K562 (cell line): ENCODE measurements around the gene ROR2. TPM values are rescaled to one million over a fixed set of nuclear protein-coding genes. Genes with fewer than 3 reads are reported as not detected.

Experiments used
- ATF7 ChIP-seq: fragments of 450-650 bp; IDR thresholded peaks from 2 replicates; pipeline ENCODE4 v1.7.1; 2014; ENCODE audit warnings: mild to moderate bottlenecking, moderate library complexity
- CHCHD3 ChIP-seq: fragments of 250-450 bp; sonication (Bioruptor Pico); IDR thresholded peaks from 2 replicates; pipeline ENCODE4 v2.1.2; 2022; ENCODE audit warnings: mild to moderate bottlenecking
- CTCF ChIP-seq, 3 experiments: IDR thresholded peaks in 2 of 3; conservative IDR thresholded peaks in 1 of 3; 2 replicates each; pipeline ENCODE4 v1.5.1; 2011 to 2012; ENCODE audit warnings: low read length in 3 of 3, mild to moderate bottlenecking in 3 of 3, control low read depth in 2 of 3, improper control_type of control experiment in 1 of 3, inconsistent platforms in 1 of 3, low read depth in 1 of 3, mixed read lengths in 1 of 3, moderate library complexity in 1 of 3; ENCODE audit not compliant: insufficient read depth in 2 of 3
- DACH1 ChIP-seq: fragments of 450-650 bp; IDR thresholded peaks from 2 replicates; pipeline ENCODE4 v1.6.1; 2018; ENCODE audit not compliant: partially characterized antibody
- ESRRA ChIP-seq: fragments of 450-650 bp; IDR thresholded peaks from 2 replicates; pipeline ENCODE4 v1.6.1; 2014; ENCODE audit warnings: low read depth, mild to moderate bottlenecking, moderate library complexity, borderline replicate concordance
- ETV1 ChIP-seq: fragments of 450-650 bp; conservative IDR thresholded peaks from 2 replicates; pipeline ENCODE4 v1.6.1; 2016; ENCODE audit warnings: missing genetic modification characterization, control low read depth, low read depth, missing compliant biosample characterization
- FOXO4 ChIP-seq: fragments of 450-650 bp; formaldehyde crosslinking; IDR thresholded peaks from 2 replicates; pipeline ENCODE4 v1.4.0; 2020; ENCODE audit warnings: mild to moderate bottlenecking, moderate library complexity
- GTF2F1 ChIP-seq: IDR thresholded peaks from 2 replicates; pipeline ENCODE4 v1.6.1; 2011; ENCODE audit warnings: low read depth, low read length, improper control_type of control experiment
- HBP1 ChIP-seq: fragments of 450-650 bp; formaldehyde crosslinking; IDR thresholded peaks from 2 replicates; pipeline ENCODE4 v1.4.0; 2022; ENCODE audit warnings: missing genetic modification characterization
- HLTF ChIP-seq: fragments of 450-650 bp; IDR thresholded peaks from 2 replicates; pipeline ENCODE4 v1.6.1; 2016
- HNRNPLL ChIP-seq: fragments of 200-400 bp; formaldehyde crosslinking; IDR thresholded peaks from 2 replicates; pipeline ENCODE4 v1.6.1; 2017; ENCODE audit warnings: low read length, low read depth, mild to moderate bottlenecking; ENCODE audit not compliant: poor library complexity, severe bottlenecking
- MTF1 ChIP-seq: fragments of 250-450 bp; sonication (Bioruptor Pico); IDR thresholded peaks from 2 replicates; pipeline ENCODE4 v1.9.0; 2021; ENCODE audit warnings: moderate library complexity, mild to moderate bottlenecking, inconsistent platforms, borderline replicate concordance
- NR2C2 ChIP-seq, 2 experiments: fragments of 200-800 bp in 1 of 2; sonication (Bioruptor generic) in 1 of 2; sonication (generic) in 1 of 2; formaldehyde crosslinking in 1 of 2; IDR thresholded peaks; 2 replicates each; pipeline versions ENCODE4 v1.6.1 to v1.8.0; 2016 to 2022; ENCODE audit warnings: mild to moderate bottlenecking in 1 of 2, missing compliant biosample characterization in 1 of 2, missing genetic modification characterization in 1 of 2, missing genetic modification reagents in 1 of 2
- OTX1 ChIP-seq: fragments of 450-650 bp; formaldehyde crosslinking; IDR thresholded peaks from 2 replicates; pipeline ENCODE4 v1.4.0; 2022; ENCODE audit warnings: mild to moderate bottlenecking
- SNRNP70 ChIP-seq: fragments of 200-400 bp; formaldehyde crosslinking; optimal IDR thresholded peaks from 2 replicates; pipeline ENCODE3; 2017; ENCODE audit warnings: low read depth, low read length
- XRCC5 ChIP-seq: fragments of 200-400 bp; formaldehyde crosslinking; IDR thresholded peaks from 2 replicates; pipeline ENCODE4 v1.6.1; 2017; ENCODE audit warnings: low read depth, mild to moderate bottlenecking, low read length
- ZBTB7A ChIP-seq: IDR thresholded peaks from 2 replicates; pipeline ENCODE4 v1.6.1; 2011; ENCODE audit warnings: low read depth, mild to moderate bottlenecking, low read length, moderate library complexity, borderline replicate concordance; ENCODE audit not compliant: control insufficient read depth
- ZFX ChIP-seq: sonication (generic); formaldehyde crosslinking; IDR thresholded peaks from 2 replicates; pipeline ENCODE4 v1.8.0; 2022; ENCODE audit warnings: mild to moderate bottlenecking, missing genetic modification reagents, moderate library complexity
- ZKSCAN1 ChIP-seq: fragments of 150-350 bp; IDR thresholded peaks from 2 replicates; pipeline ENCODE4 v1.6.1; 2016; ENCODE audit warnings: low read depth, low read length
- ZNF143 ChIP-seq: sonication (generic); formaldehyde crosslinking; IDR thresholded peaks from 2 replicates; pipeline ENCODE4 v1.9.0; 2022; ENCODE audit warnings: mild to moderate bottlenecking, missing genetic modification reagents
- ZNF586 ChIP-seq: fragments of 450-650 bp; formaldehyde crosslinking; conservative IDR thresholded peaks from 2 replicates; pipeline ENCODE4 v1.4.0; 2020; ENCODE audit warnings: mild to moderate bottlenecking, moderate library complexity
- polyA plus RNA-seq, 8 experiments: library from polyadenylated mRNA; depleted of rRNA in 4 of 8; stranded (reverse) in 5 of 8; unstranded in 3 of 8; fragments of >200 nt; fragmentation: Nextera tagmentation in 2 of 8; fragmentation: Illumina TruSeq in 1 of 8; extraction: Ambion mirVana in 2 of 8; extraction: Trizol in 1 of 8; gene quantifications; 2 replicates each; pipeline versions ENCODE4 v1.2.1 to v1.2.3, GENCODE V29; 2011 to 2014; ENCODE audit warnings: inconsistent platforms in 1 of 8, missing spikeins in 1 of 8
- total RNA-seq, 7 experiments: library from RNA; depleted of rRNA in 6 of 7; stranded (reverse); fragments of >200 nt in 6 of 7; fragmentation: Illumina TruSeq in 2 of 7; extraction: Trizol in 2 of 7; gene quantifications; 2 replicates each; pipeline versions ENCODE4 v1.2.1 to v1.2.3, GENCODE V29; 2011 to 2021; ENCODE audit warnings: low replicate concordance in 1 of 7

ROR2 gene
- total and polyA plus RNA-seq, 9 of the 15 experiments (the other 6 are each of a cell fraction or from before 2014, with no cell fraction given) = 5.6 to 33.8 (median 15.3) TPM

GRCh38 chr9:91948597-91949391 is 1.2 kb downstream of the ROR2 start (continued):
- TF ChIP-seq HBP1 (CRISPR knock-in tag) = no peak
- peak; percentile 53; the same call in 1 of the 2 replicates for TF ChIP-seq ATF7
- TF ChIP-seq ZNF143 = no peak
- TF ChIP-seq ETV1 (tag) = peak; percentile 24; the same call in 1 of the 2 replicates
- no peak for TF ChIP-seq NR2C2 (CRISPR knock-in tag; IDR thresholded peaks at IDR 0.05)
- TF ChIP-seq NR2C2 (tag; IDR thresholded peaks at IDR 0.05) = no peak
- TF ChIP-seq HNRNPLL = peak; percentile 45
- peak; percentile 74; the same call in 1 of the 2 replicates for TF ChIP-seq ZFX (CRISPR knock-in tag)
- no peak for TF ChIP-seq OTX1 (CRISPR knock-in tag)
- TF ChIP-seq ESRRA = peak; percentile 10; the same call in 1 of the 2 replicates
- TF ChIP-seq ZNF586 = no peak
- TF ChIP-seq SNRNP70 = no peak
- TF ChIP-seq ZKSCAN1 = 0 out of 2 replicates have a peak, but pooled peaks have one; percentile 16
- no peak for TF ChIP-seq HLTF
- no peak for TF ChIP-seq CHCHD3
- 0 out of 2 replicates have a peak, but pooled peaks have one; percentile 43 for TF ChIP-seq XRCC5
- TF ChIP-seq CTCF (IDR thresholded peaks at IDR 0.05 in 2 of 3, conservative IDR thresholded peaks at IDR 0.05 in 1 of 3; ENCODE audit: insufficient read depth in 2 of 3, low read depth in 1 of 3, low read length in 3 of 3) = peak; percentile 38 to 76 (median 46)
- TF ChIP-seq GTF2F1 = no peak
- no peak for TF ChIP-seq DACH1
- no peak for TF ChIP-seq FOXO4 (CRISPR knock-in tag)
- no peak for TF ChIP-seq MTF1 (CRISPR knock-in tag)
- peak; percentile 79; the same call in 1 of the 2 replicates for TF ChIP-seq ZBTB7A
